Rectal smooth muscle tissue (tissue), 1 donor: ENCODE measurements around the gene MARK2.
"Not testable (repeated sequence)": the region's sequence is repeated elsewhere in the genome, so short reads cannot be mapped to it uniquely, and the experiment has no call there.

Source experiments
- H3K27ac ChIP-seq: one replicate; pipeline ENCODE4 v1.7.0; 2013; ENCODE audit warnings: low read depth, low read length, inconsistent platforms
- H3K27me3 ChIP-seq: one replicate; pipeline ENCODE4 v1.7.0; 2013; ENCODE audit warnings: low read length; ENCODE audit not compliant: control insufficient read depth, insufficient read depth
- H3K36me3 ChIP-seq: one replicate; pipeline ENCODE4 v1.7.0; 2013; ENCODE audit warnings: low read length; ENCODE audit not compliant: control insufficient read depth, insufficient read depth
- H3K4me1 ChIP-seq: one replicate; pipeline ENCODE4 v1.7.0; 2013; ENCODE audit warnings: low read length; ENCODE audit not compliant: control insufficient read depth, insufficient read depth
- H3K4me3 ChIP-seq: one replicate; pipeline ENCODE4 v1.7.0; 2013; ENCODE audit warnings: low read length
- H3K9ac ChIP-seq: one replicate; pipeline ENCODE4 v1.7.0; 2013; ENCODE audit warnings: low read length

Gene MARK2

DNA sequence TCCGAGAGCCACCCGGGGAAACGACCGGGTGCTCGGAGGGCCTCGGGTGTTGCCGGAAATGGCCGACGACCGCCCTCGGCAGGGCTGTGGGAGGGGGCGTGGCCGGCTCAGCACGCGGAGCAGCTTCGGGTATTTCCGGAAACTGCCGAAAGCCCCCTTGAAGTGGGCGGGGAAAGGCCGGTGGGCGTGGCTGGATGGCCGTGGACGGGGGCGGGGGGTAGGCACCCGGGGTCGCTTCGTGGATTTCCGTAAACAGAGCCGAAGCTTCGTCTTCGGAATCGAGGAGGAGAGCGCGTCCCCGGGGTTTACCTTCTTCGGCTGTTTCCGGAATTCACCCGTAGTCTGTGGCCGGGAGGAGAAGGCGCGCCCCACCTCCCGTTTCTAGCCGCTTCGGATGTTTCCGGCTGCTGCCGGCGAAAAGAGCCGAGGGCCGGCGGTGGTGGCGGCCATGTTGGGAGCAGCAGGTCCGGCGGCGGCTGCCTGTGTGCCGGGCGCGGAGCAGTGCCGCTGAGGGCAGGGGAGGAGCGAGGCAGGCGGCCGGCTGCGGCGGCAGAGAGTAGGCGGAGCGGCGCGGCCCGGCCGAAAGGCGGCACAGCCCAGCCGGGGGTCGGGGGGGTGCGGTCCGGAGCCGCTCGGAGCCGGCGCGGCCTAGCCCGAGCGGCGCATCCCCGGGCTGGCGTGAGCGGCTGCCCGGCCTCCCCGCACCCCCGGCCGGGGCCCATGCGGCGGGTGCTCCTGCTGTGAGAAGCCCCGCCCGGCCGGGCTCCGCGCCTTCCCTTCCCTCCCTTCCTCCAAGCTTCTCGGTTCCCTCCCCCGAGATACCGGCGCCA lies at the start of gene MARK2:
MARK2 (plus strand) TSS at position 433 of the 830 bp plus-strand sequence; CDS start at position 830, 397 bp downstream.
- H3K9ac ChIP-seq: peak within 1 kb of the TSS; percentile 80
- no peaks in the 10 kb centered on the region for H3K27me3 ChIP-seq
- H3K36me3 ChIP-seq: no peaks in the 10 kb centered on the region
- peak within 1 kb of the TSS; percentile 67 for H3K27ac ChIP-seq
- H3K4me3 ChIP-seq: peak within 1 kb of the TSS; percentile 82
- H3K4me1 ChIP-seq: peaks cover 11% of the 10 kb centered on the region

DNA sequence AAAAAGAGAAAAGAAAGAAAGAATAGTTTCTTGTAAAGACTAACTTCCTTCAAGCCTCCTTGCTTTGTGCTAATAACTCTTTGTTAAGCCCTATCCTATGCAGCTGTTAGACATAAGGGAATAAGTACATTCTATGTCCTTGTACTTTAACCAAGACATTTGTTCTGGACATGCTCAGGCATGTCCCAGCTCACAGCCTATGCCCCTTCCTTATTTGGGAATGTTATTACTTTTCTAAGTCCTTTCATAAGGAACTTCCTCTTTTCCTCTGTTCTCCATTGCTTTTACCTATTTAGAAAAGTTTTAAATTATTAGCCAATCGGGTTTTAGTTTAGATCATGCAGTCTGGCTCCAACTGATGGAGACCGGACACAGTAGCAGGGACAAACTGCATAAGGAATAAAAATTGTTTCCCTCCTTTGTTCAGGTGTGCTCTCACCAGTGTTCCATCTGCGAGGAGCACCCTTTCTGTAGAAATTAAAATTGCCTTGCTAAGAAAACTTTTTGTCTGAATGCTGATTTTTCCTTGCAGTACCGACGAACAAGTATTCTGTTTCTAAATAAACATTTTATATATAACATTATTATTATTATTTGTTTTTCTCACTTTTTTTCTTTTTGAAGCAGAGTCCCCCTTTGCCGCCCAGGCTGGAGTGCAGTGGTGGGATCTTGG lies 47.3 kb upstream of the MARK2 start:
- H3K27ac ChIP-seq: no peak overlapping the region
- no peaks in the 10 kb centered on the region for H3K27me3 ChIP-seq
- H3K36me3 ChIP-seq: no peaks in the 10 kb centered on the region
- no peaks in the 10 kb centered on the region for H3K4me1 ChIP-seq
- H3K4me3 ChIP-seq: no peak overlapping the region
- no peak overlapping the region for H3K9ac ChIP-seq

DNA sequence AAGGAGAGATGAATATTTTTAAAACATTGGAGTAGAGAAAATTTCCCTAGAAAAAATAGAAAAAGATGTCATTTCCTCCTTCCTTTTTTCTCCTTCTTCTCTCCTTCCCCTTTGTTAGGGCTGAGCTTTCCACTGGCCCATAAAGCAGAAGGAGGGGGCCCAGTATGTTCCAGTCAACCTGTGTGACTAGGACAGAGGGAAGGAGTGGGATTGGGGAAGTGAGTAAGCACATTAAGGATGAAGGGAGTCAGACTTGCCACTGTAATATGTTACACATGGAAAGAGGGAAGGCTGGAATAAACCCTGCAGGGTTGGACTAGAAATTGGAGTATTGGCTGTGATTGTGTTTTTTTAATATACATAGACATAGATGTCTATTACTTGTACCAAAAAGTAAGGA lies 45.7 kb upstream of the MARK2 start:
- Histone ChIP-seq H3K4me3 (no peak overlapping the region), H3K9ac (no peak overlapping the region), H3K27me3 (no peaks in the 10 kb centered on the region), H3K36me3 (no peaks in the 10 kb centered on the region), H3K27ac (no peak overlapping the region), H3K4me1 (no peaks in the 10 kb centered on the region)

DNA sequence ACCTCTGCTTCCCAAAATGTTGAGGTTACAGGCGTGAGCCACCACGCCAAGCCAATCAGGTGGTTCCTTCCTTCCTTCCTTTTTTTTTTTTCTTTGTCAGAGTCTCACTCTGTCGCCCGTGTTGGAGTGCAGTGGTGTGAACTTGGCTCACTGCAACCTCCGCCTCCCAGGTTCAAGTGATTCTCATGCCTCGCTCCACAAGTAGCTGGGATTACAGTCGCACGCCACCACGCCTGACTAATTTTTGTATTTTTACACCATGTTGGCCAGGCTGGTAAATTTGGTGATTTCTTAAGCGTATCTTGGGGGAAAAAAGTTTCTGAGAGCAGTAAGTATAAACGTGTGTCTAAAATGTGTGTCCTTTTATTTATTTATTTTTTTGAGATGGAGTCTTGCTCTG lies 43.8 kb upstream of the MARK2 start:
- no peak overlapping the region for H3K4me3 ChIP-seq
- no peak overlapping the region for H3K9ac ChIP-seq
- H3K4me1 ChIP-seq: no peaks in the 10 kb centered on the region
- H3K36me3 ChIP-seq: no peaks in the 10 kb centered on the region
- H3K27ac ChIP-seq: no peak overlapping the region
- H3K27me3 ChIP-seq: no peaks in the 10 kb centered on the region

DNA sequence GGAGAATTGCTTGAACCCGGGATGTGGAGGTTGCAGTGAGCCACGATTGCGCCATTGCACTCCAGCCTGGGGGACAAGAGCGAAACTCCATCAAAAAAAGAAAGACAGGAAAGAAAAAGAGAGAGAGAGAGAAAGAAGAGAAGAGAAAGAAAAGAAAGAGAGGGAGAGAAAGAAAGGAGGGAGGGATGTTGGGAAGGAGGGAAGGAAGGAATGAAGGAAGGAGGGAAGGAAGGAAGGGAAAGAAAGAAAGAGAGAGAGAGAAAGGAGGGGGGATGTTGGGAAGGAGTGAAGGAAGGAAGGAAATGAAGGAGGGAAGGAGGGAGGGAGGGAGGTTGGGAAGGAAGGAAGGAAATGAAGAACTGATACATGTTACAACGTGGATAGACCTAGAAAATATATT lies 38.0 kb upstream of the MARK2 start:
- Histone ChIP-seq H3K4me1 (no peaks in the 10 kb centered on the region), H3K27ac (no peak overlapping the region), H3K9ac (no peak overlapping the region), H3K36me3 (no peaks in the 10 kb centered on the region), H3K27me3 (no peaks in the 10 kb centered on the region), H3K4me3 (no peak overlapping the region)

DNA sequence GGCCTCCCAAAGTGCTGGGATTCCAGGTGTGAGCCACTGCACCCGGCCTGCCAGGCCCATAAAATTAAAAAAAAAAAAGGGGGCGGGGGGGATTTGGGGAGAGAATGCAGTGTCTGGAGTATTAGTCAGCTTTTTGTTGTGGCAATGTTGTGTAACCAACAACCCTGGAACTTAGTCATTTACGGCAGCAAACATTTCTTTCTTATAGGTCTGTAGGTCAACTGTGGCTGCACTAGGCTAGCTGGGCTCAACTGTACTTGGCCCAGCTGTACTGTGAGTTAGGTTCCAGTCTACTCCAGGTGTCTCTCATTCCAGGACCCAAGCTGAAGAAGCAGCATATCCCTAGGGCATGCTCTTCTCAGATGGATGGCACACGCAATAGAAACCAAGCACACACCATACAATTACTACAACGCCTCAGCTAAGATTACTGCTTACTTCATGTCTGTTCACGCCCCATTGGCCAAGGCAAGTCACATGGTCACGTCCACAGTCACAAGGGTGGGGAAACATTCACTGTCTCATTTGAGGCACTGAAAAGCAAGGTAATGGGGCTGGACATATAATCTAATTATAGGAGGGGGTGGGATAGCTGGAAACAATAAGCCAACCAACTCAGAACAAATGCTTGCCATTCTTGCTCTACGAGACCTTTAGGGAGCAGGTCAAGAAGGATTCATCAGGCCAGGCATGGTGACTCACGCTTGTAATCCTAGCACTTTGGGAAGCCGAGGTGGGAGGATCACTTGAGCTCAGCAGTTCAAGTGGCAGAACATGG lies 36.1 kb upstream of the MARK2 start:
- H3K27me3 ChIP-seq: no peaks in the 10 kb centered on the region
- H3K4me3 ChIP-seq: no peak overlapping the region
- no peaks in the 10 kb centered on the region for H3K4me1 ChIP-seq
- H3K36me3 ChIP-seq: no peaks in the 10 kb centered on the region
- H3K9ac ChIP-seq: no peak overlapping the region
- H3K27ac ChIP-seq: no peak overlapping the region

DNA sequence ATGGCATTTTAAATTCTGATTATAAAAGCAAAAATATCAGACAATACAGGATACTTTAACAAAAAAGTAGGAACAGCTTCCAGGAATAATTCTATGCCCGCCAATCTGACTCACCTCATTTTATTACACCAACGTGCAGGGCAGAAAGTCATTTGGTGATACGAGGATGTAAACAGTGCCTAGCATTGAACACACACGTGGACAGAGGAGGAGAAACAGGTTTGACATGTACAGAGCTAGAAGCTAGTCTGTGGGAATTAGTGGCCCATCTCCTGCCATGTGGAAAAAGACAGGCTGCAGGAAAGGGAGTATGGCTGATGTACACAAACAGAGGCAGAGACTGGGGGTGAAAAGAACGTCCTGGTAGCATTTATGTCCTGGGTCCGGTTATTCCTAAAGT lies 34.7 kb upstream of the MARK2 start:
- Histone ChIP-seq H3K9ac (no peak overlapping the region), H3K27me3 (no peaks in the 10 kb centered on the region), H3K27ac (no peak overlapping the region)

DNA sequence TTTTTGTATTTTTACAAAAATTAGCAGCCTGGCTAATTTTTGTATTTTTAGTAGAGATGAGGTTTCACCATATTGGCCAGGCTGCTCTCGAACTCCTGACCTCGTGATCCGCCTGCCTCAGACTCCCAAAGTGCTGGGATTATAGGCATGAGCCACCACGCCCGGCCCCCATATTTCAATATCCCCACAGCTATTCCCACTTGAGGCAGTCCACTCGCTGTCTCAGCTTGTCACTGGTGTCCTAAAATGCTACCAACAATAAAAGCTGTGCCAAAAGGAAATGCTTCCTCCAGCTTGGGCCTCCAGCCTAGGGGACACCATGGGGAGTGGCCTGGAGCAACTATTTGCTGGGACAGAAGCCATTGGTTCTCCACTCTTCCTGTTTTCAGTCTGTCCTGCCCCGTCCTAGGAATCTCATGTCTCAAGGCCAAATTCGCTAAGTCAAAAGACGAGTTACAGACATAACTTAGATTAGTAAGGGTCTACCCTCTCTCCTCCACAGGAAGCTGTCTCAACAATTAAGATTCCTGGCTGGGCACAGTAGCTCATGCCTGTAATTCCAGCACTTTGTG lies 33.0 kb upstream of the MARK2 start:
- no peak overlapping the region for H3K9ac ChIP-seq
- H3K4me1 ChIP-seq: no peaks in the 10 kb centered on the region
- H3K4me3 ChIP-seq: no peak overlapping the region
- H3K36me3 ChIP-seq: no peaks in the 10 kb centered on the region
- no peaks in the 10 kb centered on the region for H3K27me3 ChIP-seq
- H3K27ac ChIP-seq: no peak overlapping the region

More for the DNA sequence above, 34.7 kb upstream of the MARK2 start:
- Histone ChIP-seq H3K4me1 (no peaks in the 10 kb centered on the region), H3K36me3 (no peaks in the 10 kb centered on the region), H3K4me3 (no peak overlapping the region)

DNA sequence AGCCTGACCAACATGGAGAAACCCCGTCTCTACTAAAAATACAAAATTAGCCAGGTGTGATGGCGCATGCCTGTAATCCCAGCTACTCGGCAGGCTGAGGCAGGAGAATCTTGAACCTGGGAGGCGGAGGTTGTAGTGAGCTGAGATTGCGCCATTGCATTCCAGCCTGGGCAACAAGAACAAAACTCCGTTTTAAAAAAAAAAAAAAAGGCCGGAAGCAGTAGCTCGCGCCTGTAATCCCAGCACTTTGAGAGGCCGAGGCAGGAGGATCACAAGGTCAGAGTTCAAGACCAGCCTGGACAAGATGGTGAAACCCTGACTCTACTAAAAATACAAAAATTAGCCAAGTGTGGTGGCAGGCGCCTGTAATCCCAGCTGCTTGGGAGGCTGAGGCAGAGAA lies 28.5 kb upstream of the MARK2 start:
- not testable (repeated sequence) for H3K4me3 ChIP-seq, H3K9ac ChIP-seq, H3K27me3 ChIP-seq, H3K27ac ChIP-seq, H3K36me3 ChIP-seq
- H3K4me1 ChIP-seq: peaks cover 15% of the 10 kb centered on the region

DNA sequence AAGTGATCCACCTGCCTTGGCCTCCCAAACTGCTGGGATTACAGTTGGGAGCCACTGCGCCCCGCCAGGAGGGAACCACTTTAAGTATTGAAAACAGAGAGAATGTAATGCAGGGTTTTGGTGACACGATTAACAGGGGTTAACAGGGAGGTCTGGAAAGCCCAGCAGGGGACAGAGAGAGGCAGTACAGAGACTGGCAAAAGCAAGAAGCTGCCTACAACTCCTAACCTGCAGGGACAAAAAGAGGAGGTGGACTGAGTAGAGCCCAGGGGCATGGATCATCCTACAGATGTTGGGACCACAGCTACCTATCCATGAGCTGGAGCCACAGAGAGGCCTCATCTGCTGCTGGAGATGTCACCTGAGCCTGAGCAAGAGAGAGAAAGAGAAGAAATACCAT lies 27.4 kb upstream of the MARK2 start:
- no peak overlapping the region for H3K27ac ChIP-seq
- H3K4me3 ChIP-seq: no peak overlapping the region
- no peak overlapping the region for H3K9ac ChIP-seq
- no peaks in the 10 kb centered on the region for H3K27me3 ChIP-seq
- peaks cover 15% of the 10 kb centered on the region for H3K4me1 ChIP-seq
- peaks cover 1% of the 10 kb centered on the region for H3K36me3 ChIP-seq

DNA sequence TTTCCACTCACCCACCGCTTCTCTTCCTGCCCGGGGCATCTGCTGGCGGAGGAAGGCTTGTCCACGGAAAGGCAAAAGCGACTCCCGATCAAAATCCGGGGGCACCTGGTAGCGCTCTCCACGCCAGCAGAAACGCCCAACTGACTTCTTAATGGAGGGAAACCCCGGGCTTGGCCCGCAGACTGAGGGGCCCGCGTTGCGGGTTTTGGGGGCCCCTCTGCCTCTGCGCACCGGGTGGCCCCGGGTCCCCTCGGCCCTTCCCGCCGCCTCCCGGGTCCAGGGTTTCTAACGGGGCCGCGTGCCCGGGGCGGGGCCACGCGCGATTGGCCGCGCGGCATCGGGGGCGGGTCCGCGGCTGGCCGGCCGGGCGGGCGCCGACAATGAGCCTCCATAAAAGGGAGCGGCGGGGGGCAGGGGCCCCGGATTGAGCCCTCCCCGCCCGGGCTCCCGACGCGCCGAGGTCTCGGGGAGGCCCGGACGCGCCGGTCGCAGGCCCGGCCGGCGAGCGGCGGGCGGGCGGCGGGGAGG lies 25.8 kb upstream of the MARK2 start, which contains the start of gene SPINDOC:
SPINDOC (plus strand) TSS at position 422 of the 528 bp plus-strand sequence. CDS start 231 bp downstream, outside the sequence.
- peak within 1 kb of the TSS; percentile 85 for H3K4me3 ChIP-seq
- H3K9ac ChIP-seq: peak within 1 kb of the TSS; percentile 46
- H3K36me3 ChIP-seq: peaks cover 9% of the 10 kb centered on the region
- H3K27ac ChIP-seq: peak within 1 kb of the TSS; percentile 73
- peaks cover 15% of the 10 kb centered on the region for H3K4me1 ChIP-seq
- no peaks in the 10 kb centered on the region for H3K27me3 ChIP-seq
